ENCODE measurements around the gene KLK2. TPM values are rescaled to one million over a fixed set of nuclear protein-coding genes. Genes with fewer than 3 reads are reported as not detected.

The KLK2 gene
- total RNA-seq, 1 experiment from 2014 or later: not detected

GRCh38 chr19:50837300-50837699 is 35.9 kb upstream of the KLK2 start:
- H3K4me1 ChIP-seq (replicated peaks): peaks cover 6% of the 10 kb centered on the region; the same call in 1 of the 2 replicates
- H3K27ac ChIP-seq: no peak overlapping the region
- H3K36me3 ChIP-seq: no peaks in the 10 kb centered on the region
- H3K9me3 ChIP-seq (replicated peaks): no peaks in the 10 kb centered on the region
- DNase-seq (ENCODE audit: low read depth in 1 of 2, low spot score in 2 of 2): no peak
- H3K4me3 ChIP-seq: no peak overlapping the region
- H3K27me3 ChIP-seq (replicated peaks): peaks cover 12% of the 10 kb centered on the region

- no peak overlapping the region for H3K4me3 ChIP-seq
- peaks cover 6% of the 10 kb centered on the region; the same call in 1 of the 2 replicates for H3K4me1 ChIP-seq (replicated peaks)
- no peak for DNase-seq (ENCODE audit: low read depth in 1 of 2, low spot score in 2 of 2)
- peaks cover 12% of the 10 kb centered on the region for H3K27me3 ChIP-seq (replicated peaks)
- H3K36me3 ChIP-seq: no peaks in the 10 kb centered on the region
- H3K9me3 ChIP-seq (replicated peaks): no peaks in the 10 kb centered on the region
- no peak overlapping the region for H3K27ac ChIP-seq
Observed at GRCh38 chr19:50838239-50838638, 35.0 kb upstream of the KLK2 start.

DNA sequence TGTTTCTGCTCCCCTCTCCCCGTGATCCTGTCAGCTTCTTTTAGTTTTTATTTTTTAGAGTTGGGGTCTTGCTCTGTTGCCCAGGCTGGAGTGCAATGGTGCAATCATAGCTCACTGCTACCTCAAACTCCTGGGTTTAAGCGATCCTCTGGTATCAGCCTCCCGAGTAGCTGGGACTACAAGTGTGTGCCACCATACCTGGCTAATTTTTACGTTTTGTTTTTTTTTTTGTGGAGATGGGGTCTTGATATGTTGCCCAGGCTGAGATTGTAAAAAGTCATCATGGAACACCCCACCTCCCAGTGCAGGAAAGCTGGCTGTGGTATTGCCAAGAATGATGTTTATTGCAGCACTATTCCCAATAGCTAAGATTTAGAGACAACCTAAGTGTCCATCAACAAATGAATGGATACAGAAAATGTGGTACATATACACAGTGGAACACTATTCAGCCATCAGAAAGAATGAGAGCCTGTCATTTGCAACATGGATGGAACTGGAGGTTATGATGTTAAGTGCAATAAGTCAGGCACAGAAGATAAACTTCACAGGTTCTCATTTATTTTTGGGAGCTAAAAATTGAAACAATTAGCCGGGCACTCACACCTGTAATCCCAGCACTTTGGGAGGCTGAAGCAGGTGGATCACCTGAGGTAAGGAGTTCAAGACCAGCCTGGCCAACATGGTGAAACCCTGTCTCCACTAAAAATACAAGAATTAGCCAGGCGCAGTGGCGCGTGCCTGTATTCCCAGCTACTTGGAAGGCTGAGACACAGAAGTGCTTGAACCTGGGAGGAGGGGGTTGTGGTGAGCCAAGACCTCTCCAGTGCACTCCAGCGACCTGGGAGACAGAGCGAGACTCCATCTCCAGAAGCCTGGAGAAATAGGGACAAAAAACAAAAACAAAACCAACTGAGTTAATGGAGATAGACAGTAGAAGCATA is 33.3 kb upstream of the KLK2 start:
- no peak for DNase-seq (ENCODE audit: low read depth in 1 of 2, low spot score in 2 of 2)
- Histone ChIP-seq H3K27me3 (replicated peaks) (peaks cover 5% of the 10 kb centered on the region), H3K36me3 (no peaks in the 10 kb centered on the region), H3K9me3 (replicated peaks) (no peaks in the 10 kb centered on the region), H3K4me1 (replicated peaks) (peaks cover 6% of the 10 kb centered on the region; the same call in 1 of the 2 replicates), H3K27ac (no peak overlapping the region), H3K4me3 (no peak overlapping the region)

DNA sequence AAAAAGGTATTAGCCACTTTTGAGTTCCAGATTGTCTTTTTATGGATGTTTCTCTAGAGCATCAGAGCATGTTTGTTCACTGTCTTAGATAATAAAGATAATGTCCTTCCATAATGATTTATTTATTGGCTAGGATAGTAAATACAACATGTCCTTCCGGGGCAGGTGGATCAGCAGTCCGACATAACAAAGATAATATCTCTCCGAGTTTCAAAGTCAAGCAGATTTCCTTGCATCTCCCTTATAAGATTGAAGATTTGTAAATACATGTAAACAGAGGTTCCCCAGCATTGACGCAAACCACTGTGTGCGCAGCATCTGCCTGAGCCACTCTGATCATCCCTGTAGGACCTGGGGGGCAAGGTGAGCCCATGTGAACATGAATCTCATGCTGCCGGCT is 31.1 kb upstream of the KLK2 start:
- no peaks in the 10 kb centered on the region for H3K9me3 ChIP-seq (replicated peaks)
- H3K27ac ChIP-seq: no peak overlapping the region
- no peaks in the 10 kb centered on the region for H3K36me3 ChIP-seq
- H3K4me3 ChIP-seq: no peak overlapping the region
- H3K4me1 ChIP-seq (replicated peaks): no peaks in the 10 kb centered on the region
- no peaks in the 10 kb centered on the region for H3K27me3 ChIP-seq (replicated peaks)
- no peak for DNase-seq (ENCODE audit: low read depth in 1 of 2, low spot score in 2 of 2)

DNA sequence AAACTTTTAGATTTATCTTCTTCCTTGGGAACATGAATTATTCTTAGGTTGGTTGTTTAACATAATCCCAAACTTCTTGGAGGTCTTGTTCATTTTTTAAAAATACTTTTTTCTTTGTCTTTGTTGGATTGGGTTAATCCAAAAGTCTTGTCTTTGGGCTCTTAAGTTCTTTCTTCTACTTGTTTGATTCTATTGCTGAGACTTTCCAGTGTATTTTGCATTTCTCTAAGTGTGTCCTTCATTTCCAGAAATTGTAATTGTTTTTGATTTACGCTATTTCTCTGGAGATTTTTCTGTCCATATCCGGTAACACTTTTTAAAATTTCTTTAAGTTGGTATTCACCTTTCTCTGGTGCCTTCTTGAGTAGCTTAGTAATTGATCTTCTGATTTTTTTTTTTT is 30.0 kb upstream of the KLK2 start:
- Histone ChIP-seq H3K4me1 (replicated peaks) (no peaks in the 10 kb centered on the region), H3K27me3 (replicated peaks) (no peaks in the 10 kb centered on the region), H3K27ac (no peak overlapping the region), H3K36me3 (no peaks in the 10 kb centered on the region), H3K9me3 (replicated peaks) (no peaks in the 10 kb centered on the region), H3K4me3 (no peak overlapping the region)
- DNase-seq (ENCODE audit: low read depth in 1 of 2, low spot score in 2 of 2): no peak

DNA sequence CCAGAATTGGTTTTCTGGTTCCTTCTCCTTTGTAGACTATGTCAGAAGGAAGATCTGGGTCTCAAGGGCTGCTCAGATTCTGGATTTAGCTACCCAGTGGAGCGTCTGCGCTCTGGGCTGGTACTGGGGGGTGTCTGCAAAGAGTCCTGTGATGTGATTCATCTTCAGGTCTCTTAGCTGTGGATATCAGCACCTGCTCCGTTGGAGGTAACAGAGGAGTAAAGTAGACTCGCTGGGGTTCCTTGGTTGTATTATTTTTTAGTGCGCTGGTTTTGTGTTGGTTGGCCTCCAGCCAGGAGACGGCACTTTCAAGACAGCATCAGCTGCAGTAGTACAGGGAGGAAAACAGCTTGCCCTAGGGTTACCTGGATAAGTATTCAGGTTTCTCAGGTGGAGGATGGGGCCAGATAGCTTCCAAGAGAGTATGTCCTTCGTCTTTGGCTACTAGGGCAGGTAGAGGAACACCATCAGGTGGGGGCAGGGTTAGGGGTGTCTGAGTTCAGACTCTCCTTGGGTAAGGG is 29.5 kb upstream of the KLK2 start:
- no peak overlapping the region for H3K27ac ChIP-seq
- H3K27me3 ChIP-seq (replicated peaks): no peaks in the 10 kb centered on the region
- no peak overlapping the region for H3K4me3 ChIP-seq
- H3K36me3 ChIP-seq: no peaks in the 10 kb centered on the region
- DNase-seq (ENCODE audit: low read depth in 1 of 2, low spot score in 2 of 2): no peak
- H3K4me1 ChIP-seq (replicated peaks): no peaks in the 10 kb centered on the region
- no peaks in the 10 kb centered on the region for H3K9me3 ChIP-seq (replicated peaks)

GRCh38 chr19:50844296-50844935 is 28.8 kb upstream of the KLK2 start:
- Histone ChIP-seq H3K27me3 (replicated peaks) (no peaks in the 10 kb centered on the region), H3K27ac (no peak overlapping the region), H3K36me3 (no peaks in the 10 kb centered on the region), H3K9me3 (replicated peaks) (no peaks in the 10 kb centered on the region), H3K4me1 (replicated peaks) (no peaks in the 10 kb centered on the region), H3K4me3 (no peak overlapping the region)
- DNase-seq (ENCODE audit: low read depth in 1 of 2, low spot score in 2 of 2): no peak

- no peak for DNase-seq (ENCODE audit: low read depth in 1 of 2, low spot score in 2 of 2)
- no peak overlapping the region for H3K27ac ChIP-seq
- H3K27me3 ChIP-seq (replicated peaks): no peaks in the 10 kb centered on the region
Observed at GRCh38 chr19:50850738-50851137, 22.5 kb upstream of the KLK2 start.

DNA sequence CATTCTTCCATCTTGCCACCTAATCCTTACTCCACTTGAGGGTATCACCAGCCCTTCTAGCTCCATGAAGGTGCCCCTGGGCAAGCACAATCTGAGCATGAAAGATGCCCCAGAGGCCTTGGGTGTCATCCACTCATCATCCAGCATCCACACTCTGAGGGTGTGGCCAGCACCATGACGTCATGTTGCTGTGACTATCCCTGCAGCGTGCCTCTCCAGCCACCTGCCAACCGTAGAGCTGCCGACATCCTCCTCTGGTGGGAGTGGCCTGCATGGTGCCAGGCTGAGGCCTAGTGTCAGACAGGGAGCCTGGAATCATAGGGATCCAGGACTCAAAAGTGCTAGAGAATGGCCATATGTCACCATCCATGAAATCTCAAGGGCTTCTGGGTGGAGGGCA is 21.6 kb upstream of the KLK2 start:
- DNase-seq (ENCODE audit: low read depth in 1 of 2, low spot score in 2 of 2): no peak
- Histone ChIP-seq H3K27me3 (replicated peaks) (no peaks in the 10 kb centered on the region), H3K36me3 (no peaks in the 10 kb centered on the region), H3K4me1 (replicated peaks) (no peaks in the 10 kb centered on the region), H3K9me3 (replicated peaks) (no peaks in the 10 kb centered on the region), H3K4me3 (no peak overlapping the region), H3K27ac (no peak overlapping the region)

More at GRCh38 chr19:50850738-50851137, 22.5 kb upstream of the KLK2 start:
- Histone ChIP-seq H3K9me3 (replicated peaks) (no peaks in the 10 kb centered on the region), H3K4me1 (replicated peaks) (no peaks in the 10 kb centered on the region), H3K36me3 (no peaks in the 10 kb centered on the region), H3K4me3 (no peak overlapping the region)

DNA sequence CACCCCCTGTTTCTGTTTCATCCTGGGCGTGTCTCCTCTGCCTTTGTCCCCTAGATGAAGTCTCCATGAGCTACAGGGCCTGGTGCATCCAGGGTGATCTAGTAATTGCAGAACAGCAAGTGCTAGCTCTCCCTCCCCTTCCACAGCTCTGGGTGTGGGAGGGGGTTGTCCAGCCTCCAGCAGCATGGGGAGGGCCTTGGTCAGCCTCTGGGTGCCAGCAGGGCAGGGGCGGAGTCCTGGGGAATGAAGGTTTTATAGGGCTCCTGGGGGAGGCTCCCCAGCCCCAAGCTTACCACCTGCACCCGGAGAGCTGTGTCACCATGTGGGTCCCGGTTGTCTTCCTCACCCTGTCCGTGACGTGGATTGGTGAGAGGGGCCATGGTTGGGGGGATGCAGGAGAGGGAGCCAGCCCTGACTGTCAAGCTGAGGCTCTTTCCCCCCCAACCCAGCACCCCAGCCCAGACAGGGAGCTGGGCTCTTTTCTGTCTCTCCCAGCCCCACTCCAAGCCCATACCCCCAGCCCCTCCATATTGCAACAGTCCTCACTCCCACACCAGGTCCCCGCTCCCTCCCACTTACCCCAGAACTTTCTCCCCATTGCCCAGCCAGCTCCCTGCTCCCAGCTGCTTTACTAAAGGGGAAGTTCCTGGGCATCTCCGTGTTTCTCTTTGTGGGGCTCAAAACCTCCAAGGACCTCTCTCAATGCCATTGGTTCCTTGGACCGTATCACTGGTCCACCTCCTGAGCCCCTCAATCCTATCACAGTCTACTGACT is 18.4 kb upstream of the KLK2 start, which contains the start of gene KLK3:
KLK3 (plus strand) TSS at position 280 of the 775 bp plus-strand sequence; CDS start at position 321, 41 bp downstream.
- H3K4me3 ChIP-seq: no peak within 1 kb of the TSS
- no peaks in the 10 kb centered on the region for H3K27me3 ChIP-seq (replicated peaks)
- DNase-seq (ENCODE audit: low read depth in 1 of 2, low spot score in 2 of 2): no peak
- no peaks in the 10 kb centered on the region for H3K36me3 ChIP-seq
- H3K27ac ChIP-seq: no peak within 1 kb of the TSS
- H3K4me1 ChIP-seq (replicated peaks): no peaks in the 10 kb centered on the region
- H3K9me3 ChIP-seq (replicated peaks): no peaks in the 10 kb centered on the region

- no peaks in the 10 kb centered on the region for H3K9me3 ChIP-seq (replicated peaks)
- H3K4me1 ChIP-seq (replicated peaks): no peaks in the 10 kb centered on the region
- H3K4me3 ChIP-seq: no peak overlapping the region
- no peak overlapping the region for H3K27ac ChIP-seq
- no peak for DNase-seq (ENCODE audit: low read depth in 1 of 2, low spot score in 2 of 2)
- no peaks in the 10 kb centered on the region for H3K36me3 ChIP-seq
- no peaks in the 10 kb centered on the region for H3K27me3 ChIP-seq (replicated peaks)
Observed at GRCh38 chr19:50857366-50857765, 15.9 kb upstream of the KLK2 start.

GRCh38 chr19:50858886-50859285 is 14.4 kb upstream of the KLK2 start:
- Histone ChIP-seq H3K9me3 (replicated peaks) (no peaks in the 10 kb centered on the region), H3K36me3 (no peaks in the 10 kb centered on the region), H3K4me1 (replicated peaks) (no peaks in the 10 kb centered on the region), H3K27ac (no peak overlapping the region), H3K4me3 (no peak overlapping the region), H3K27me3 (replicated peaks) (no peaks in the 10 kb centered on the region)
- no peak for DNase-seq (ENCODE audit: low read depth in 1 of 2, low spot score in 2 of 2)

DNA sequence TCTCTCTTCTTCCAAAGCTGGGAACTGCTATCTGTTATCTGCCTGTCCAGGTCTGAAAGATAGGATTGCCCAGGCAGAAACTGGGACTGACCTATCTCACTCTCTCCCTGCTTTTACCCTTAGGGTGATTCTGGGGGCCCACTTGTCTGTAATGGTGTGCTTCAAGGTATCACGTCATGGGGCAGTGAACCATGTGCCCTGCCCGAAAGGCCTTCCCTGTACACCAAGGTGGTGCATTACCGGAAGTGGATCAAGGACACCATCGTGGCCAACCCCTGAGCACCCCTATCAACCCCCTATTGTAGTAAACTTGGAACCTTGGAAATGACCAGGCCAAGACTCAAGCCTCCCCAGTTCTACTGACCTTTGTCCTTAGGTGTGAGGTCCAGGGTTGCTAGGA is 13.4 kb upstream of the KLK2 start:
- H3K36me3 ChIP-seq: no peaks in the 10 kb centered on the region
- DNase-seq (ENCODE audit: low read depth in 1 of 2, low spot score in 2 of 2): no peak
- no peak overlapping the region for H3K27ac ChIP-seq
- H3K4me1 ChIP-seq (replicated peaks): no peaks in the 10 kb centered on the region
- no peaks in the 10 kb centered on the region for H3K9me3 ChIP-seq (replicated peaks)
- H3K4me3 ChIP-seq: no peak overlapping the region
- no peaks in the 10 kb centered on the region for H3K27me3 ChIP-seq (replicated peaks)

Data from SJSA1 (cell line).